Astrocyte (in vitro differentiated cells and primary cell): ENCODE measurements around the gene GNA15. TPM values are rescaled to one million over a fixed set of nuclear protein-coding genes. Genes with fewer than 3 reads are reported as not detected.

ENCODE experiments used
- DNase-seq: peaks from one replicate; pipeline ENCODE4 v3.0.0-alpha.2; 2010; ENCODE audit warnings: low read depth
- FAIRE-seq: peaks from 2 replicates; lab custom pipeline; 2011; peaks lifted over from hg19 to GRCh38; lab: Jason Lieb, UNC
- H2AFZ ChIP-seq: 2 replicates; pipeline ENCODE4 v1.6.0; 2012; ENCODE audit warnings: low read depth, low read length, inconsistent platforms
- H3K27ac ChIP-seq: 2 replicates; pipeline ENCODE4 v1.5.1; 2011; ENCODE audit warnings: low read depth, low read length, inconsistent platforms
- H3K27me3 ChIP-seq: 2 replicates; pipeline ENCODE4 v1.6.0; 2011; ENCODE audit warnings: low read length, inconsistent platforms; ENCODE audit not compliant: insufficient read depth
- H3K36me3 ChIP-seq: 2 replicates; pipeline ENCODE4 v1.5.1; 2011; ENCODE audit warnings: low read length, inconsistent platforms; ENCODE audit not compliant: insufficient read depth
- H3K4me1 ChIP-seq: 2 replicates; pipeline ENCODE4 v1.5.1; 2011; ENCODE audit warnings: low read length, inconsistent platforms; ENCODE audit not compliant: insufficient read depth
- H3K4me2 ChIP-seq: 2 replicates; pipeline ENCODE4 v1.6.0; 2012; ENCODE audit warnings: low read length, inconsistent platforms
- H3K4me3 ChIP-seq: 2 replicates; pipeline ENCODE4 v1.5.1; 2011; ENCODE audit warnings: low read depth, mild to moderate bottlenecking, low read length, inconsistent platforms; ENCODE audit not compliant: insufficient read depth
- H3K79me2 ChIP-seq: 2 replicates; pipeline ENCODE4 v1.6.0; 2012; ENCODE audit warnings: mild to moderate bottlenecking, low read length, inconsistent platforms; ENCODE audit not compliant: insufficient read depth
- H3K9ac ChIP-seq: 2 replicates; pipeline ENCODE4 v1.6.0; 2012; ENCODE audit warnings: mild to moderate bottlenecking, low read length, inconsistent platforms
- H3K9me3 ChIP-seq: 2 replicates; pipeline ENCODE4 v1.5.1; 2012; ENCODE audit warnings: low read depth, mild to moderate bottlenecking, low read length, inconsistent platforms; ENCODE audit not compliant: insufficient read depth
- H4K20me1 ChIP-seq: 2 replicates; pipeline ENCODE4 v1.6.0; 2012; ENCODE audit warnings: low read length, inconsistent platforms; ENCODE audit not compliant: insufficient read depth
- H3K27ac Mint-ChIP-seq: one replicate; pipeline ENCODE4 v1.8.0; 2021; ENCODE audit warnings: mild to moderate bottlenecking, mixed read lengths; ENCODE audit not compliant: unreplicated experiment
- H3K27me3 Mint-ChIP-seq: one replicate; pipeline ENCODE4 v1.8.0; 2021; ENCODE audit warnings: low read depth, mixed read lengths; ENCODE audit not compliant: unreplicated experiment
- H3K36me3 Mint-ChIP-seq: one replicate; pipeline ENCODE4 v1.8.0; 2021; ENCODE audit warnings: low read depth, mixed read lengths; ENCODE audit not compliant: unreplicated experiment
- H3K4me1 Mint-ChIP-seq: one replicate; pipeline ENCODE4 v1.8.0; 2021; ENCODE audit warnings: low read depth, mixed read lengths; ENCODE audit not compliant: unreplicated experiment
- H3K4me3 Mint-ChIP-seq: one replicate; pipeline ENCODE4 v1.8.0; 2021; ENCODE audit warnings: mild to moderate bottlenecking, moderate library complexity, mixed read lengths; ENCODE audit not compliant: unreplicated experiment
- H3K9me3 Mint-ChIP-seq: one replicate; pipeline ENCODE4 v1.8.0; 2021; ENCODE audit warnings: mild to moderate bottlenecking, mixed read lengths; ENCODE audit not compliant: unreplicated experiment
- CTCF ChIP-seq: IDR thresholded peaks from 2 replicates; pipeline ENCODE4 v1.5.1; 2011; ENCODE audit warnings: low read depth, mild to moderate bottlenecking, inconsistent platforms, low read length, moderate library complexity; ENCODE audit not compliant: insufficient read depth
- EZH2 ChIP-seq: IDR thresholded peaks from 2 replicates; pipeline ENCODE4 v1.6.1; 2012; ENCODE audit warnings: mild to moderate bottlenecking, low read length, inconsistent platforms; ENCODE audit not compliant: insufficient read depth
- total RNA-seq: library from RNA; stranded (reverse); gene quantifications from 2 replicates; pipeline ENCODE4 v1.2.1, GENCODE V29; 2021

The GNA15 gene
- total RNA-seq, 1 donor from 2014 or later = not detected

- Histone ChIP-seq H3K9ac (no peak overlapping the region), H3K27ac (no peak overlapping the region), H4K20me1 (peaks cover 19% of the 10 kb centered on the region), H3K4me2 (no peak overlapping the region), H2AFZ (no peak overlapping the region), H3K79me2 (peaks cover 18% of the 10 kb centered on the region), H3K36me3 (no peaks in the 10 kb centered on the region), H3K4me3 (no peak overlapping the region), H3K9me3 (no peaks in the 10 kb centered on the region), H3K27me3 (no peaks in the 10 kb centered on the region), H3K4me1 (no peaks in the 10 kb centered on the region)
- Mint-ChIP-seq H3K4me1 (no peaks in the 10 kb centered on the region), H3K4me3 (no peak overlapping the region), H3K27ac (no peak overlapping the region), H3K9me3 (no peaks in the 10 kb centered on the region), H3K36me3 (peaks cover 5% of the 10 kb centered on the region), H3K27me3 (no peaks in the 10 kb centered on the region)
- no peak for DNase-seq
- TF ChIP-seq EZH2 = no peak
- no peak for TF ChIP-seq CTCF
- FAIRE-seq = no peak
Measured at GRCh38 chr19:3196933-3197205, 61.0 kb downstream of the GNA15 start.

- no peak overlapping the region for H3K27ac Mint-ChIP-seq
- FAIRE-seq = no peak
Measured at GRCh38 chr19:3198901-3199700, 63.3 kb downstream of the GNA15 start.

More at GRCh38 chr19:3198901-3199700, 63.3 kb downstream of the GNA15 start:
- Histone ChIP-seq H3K9ac (no peak overlapping the region), H3K36me3 (no peaks in the 10 kb centered on the region), H3K9me3 (no peaks in the 10 kb centered on the region), H4K20me1 (peaks cover 9% of the 10 kb centered on the region), H3K79me2 (no peaks in the 10 kb centered on the region), H3K4me3 (no peak overlapping the region), H3K27me3 (no peaks in the 10 kb centered on the region), H2AFZ (no peak overlapping the region), H3K27ac (no peak overlapping the region), H3K4me2 (no peak overlapping the region), H3K4me1 (no peaks in the 10 kb centered on the region)
- Mint-ChIP-seq H3K27me3 (no peaks in the 10 kb centered on the region), H3K9me3 (no peaks in the 10 kb centered on the region), H3K4me3 (no peak overlapping the region), H3K4me1 (no peaks in the 10 kb centered on the region), H3K36me3 (peaks cover 7% of the 10 kb centered on the region)
- no peak for DNase-seq
- TF ChIP-seq CTCF (no peak), EZH2 (no peak)
